ENCODE data around the gene POLR1A.

DNA sequence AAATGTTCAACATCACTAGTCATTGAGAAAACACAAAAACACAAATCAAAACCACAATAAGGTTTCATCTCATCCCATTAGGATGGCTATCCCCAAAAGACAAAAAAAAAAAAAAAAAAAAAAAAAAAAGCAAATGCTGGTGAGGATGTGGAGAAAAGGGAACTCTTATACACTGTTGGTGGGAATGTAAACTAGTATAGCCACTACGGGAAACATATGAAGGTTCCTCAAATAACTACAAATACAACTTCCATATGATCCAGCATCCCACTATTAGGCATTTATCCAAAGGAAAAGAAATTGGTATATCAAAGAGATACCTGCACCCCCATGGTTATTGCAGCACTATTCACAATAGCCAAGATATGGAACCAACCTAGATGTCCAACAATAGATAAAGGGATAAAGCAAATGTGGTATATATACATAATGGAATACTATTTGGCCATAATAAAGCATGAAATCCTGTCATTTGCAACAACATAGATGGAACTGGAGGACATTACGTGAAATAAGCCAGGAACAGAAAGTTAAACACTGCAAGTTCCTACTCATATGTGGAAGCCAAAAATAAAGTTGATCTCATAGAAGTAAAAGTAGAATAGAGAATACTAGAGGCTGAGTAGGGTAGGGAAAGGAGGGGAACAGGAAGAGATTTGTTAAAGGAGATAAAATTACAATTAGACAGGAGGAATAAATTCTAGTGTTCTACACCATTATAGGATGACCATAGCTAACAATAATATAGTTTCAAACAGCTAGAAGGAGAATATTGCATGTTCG is 8.4 kb downstream of the POLR1A start:
- TF ChIP-seq, protein P1, sequence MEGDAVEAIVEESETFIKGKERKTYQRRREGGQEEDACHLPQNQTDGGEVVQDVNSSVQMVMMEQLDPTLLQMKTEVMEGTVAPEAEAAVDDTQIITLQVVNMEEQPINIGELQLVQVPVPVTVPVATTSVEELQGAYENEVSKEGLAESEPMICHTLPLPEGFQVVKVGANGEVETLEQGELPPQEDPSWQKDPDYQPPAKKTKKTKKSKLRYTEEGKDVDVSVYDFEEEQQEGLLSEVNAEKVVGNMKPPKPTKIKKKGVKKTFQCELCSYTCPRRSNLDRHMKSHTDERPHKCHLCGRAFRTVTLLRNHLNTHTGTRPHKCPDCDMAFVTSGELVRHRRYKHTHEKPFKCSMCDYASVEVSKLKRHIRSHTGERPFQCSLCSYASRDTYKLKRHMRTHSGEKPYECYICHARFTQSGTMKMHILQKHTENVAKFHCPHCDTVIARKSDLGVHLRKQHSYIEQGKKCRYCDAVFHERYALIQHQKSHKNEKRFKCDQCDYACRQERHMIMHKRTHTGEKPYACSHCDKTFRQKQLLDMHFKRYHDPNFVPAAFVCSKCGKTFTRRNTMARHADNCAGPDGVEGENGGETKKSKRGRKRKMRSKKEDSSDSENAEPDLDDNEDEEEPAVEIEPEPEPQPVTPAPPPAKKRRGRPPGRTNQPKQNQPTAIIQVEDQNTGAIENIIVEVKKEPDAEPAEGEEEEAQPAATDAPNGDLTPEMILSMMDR (IDR thresholded peaks at IDR 0.05), result no peak
- TF ChIP-seq ZFX (IDR thresholded peaks at IDR 0.05; ENCODE audit: borderline replicate concordance), result no peak

All from 22Rv1 (cell line).